GM18951 (cell line): ENCODE measurements around the gene SYTL5.

Experiments
- POLR2A ChIP-seq: IDR thresholded peaks from 4 replicates; pipeline ENCODE4 v1.6.1; 2011; ENCODE audit warnings: mild to moderate bottlenecking; ENCODE audit not compliant: insufficient read length, insufficient read depth; ENCODE audit errors: extremely low read depth
- in situ Hi-C: fragments of 300-500 bp; cut with MboI; formaldehyde crosslinking; loops from one replicate; pipeline ENCODE4 v1.12.0; 2022; ENCODE audit warnings: low sequenced_read_pairs, mixed read lengths, inconsistent platforms; ENCODE audit not compliant: unreplicated experiment

SYTL5 gene

DNA sequence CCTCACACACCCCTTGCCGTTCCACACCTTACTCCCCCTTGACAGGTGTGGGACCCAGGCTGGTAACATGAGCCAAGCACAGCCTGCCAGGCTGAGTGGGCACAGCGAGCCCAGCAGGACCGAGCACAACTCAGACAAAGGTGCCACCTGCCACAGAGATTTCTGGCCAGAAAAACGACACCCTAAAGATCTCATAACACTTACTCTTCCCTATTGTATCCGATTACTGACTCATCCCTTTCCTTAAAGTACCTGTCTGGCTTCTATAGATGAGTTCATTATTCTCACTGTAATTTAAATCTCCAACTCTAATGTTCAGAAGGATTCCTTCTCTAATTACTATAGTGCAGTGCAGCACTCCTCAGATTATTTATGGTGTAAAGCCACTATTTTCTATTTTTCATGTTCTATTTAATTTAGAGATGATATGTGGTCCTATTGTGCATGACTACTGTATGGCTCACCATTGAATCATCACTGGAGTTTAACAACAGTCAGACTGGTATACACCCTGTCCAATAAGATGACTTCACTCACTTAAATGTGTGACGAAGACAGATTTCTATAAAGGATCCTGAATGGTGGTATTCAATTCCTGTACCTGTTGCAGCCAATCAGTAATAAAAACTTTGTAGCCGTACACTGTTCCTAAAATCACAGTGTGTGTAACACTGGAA lies 7.6 kb upstream of the SYTL5 start:
- in situ Hi-C loops: no loop called here
- no peak for TF ChIP-seq POLR2A

DNA sequence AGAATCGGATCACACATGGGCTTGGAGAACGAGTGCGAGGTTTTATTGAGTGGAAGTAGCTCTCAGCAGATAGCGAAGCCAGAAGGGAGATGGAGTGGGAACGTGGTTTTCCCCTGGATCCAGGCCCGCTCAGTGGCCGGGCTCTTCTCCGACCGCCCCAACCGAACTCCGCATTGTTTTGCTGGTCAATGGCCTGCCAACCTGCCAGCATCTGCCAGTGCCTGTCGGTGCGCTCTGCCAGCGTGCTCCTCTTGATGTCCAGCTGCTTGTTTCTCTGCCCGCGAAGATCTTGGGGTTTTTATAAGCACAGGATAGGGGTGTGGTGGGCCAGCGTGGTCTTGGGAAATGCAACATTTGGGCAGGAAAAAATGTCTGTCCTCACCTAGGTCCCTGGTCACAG lies 5.6 kb upstream of the SYTL5 start:
- no peak for TF ChIP-seq POLR2A
- in situ Hi-C loops: no loop called here

GRCh38 chrX:38004046-38004445 lies 2.3 kb upstream of the SYTL5 start:
- no peak for TF ChIP-seq POLR2A
- in situ Hi-C loops: no loop called here

DNA sequence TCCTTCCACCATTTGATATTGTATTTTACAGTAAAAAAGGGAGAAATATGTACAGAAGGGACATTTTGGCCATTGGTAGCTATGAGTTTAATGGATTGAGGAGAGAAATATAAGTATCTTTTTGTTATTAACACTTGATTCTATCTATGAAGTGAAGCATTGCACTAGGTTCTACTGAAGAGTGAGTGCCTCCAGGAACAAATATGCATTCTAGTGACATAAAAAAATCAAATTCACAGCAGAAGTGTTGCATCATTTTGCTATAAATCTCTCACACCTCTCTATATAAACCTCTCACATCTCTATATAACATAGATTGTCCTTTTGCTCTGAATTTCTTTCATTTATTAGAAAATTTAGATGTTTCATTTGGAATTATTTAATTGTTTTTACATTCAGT lies 425 bp downstream of the SYTL5 start:
- in situ Hi-C loops: no loop called here
- no peak for TF ChIP-seq POLR2A

DNA sequence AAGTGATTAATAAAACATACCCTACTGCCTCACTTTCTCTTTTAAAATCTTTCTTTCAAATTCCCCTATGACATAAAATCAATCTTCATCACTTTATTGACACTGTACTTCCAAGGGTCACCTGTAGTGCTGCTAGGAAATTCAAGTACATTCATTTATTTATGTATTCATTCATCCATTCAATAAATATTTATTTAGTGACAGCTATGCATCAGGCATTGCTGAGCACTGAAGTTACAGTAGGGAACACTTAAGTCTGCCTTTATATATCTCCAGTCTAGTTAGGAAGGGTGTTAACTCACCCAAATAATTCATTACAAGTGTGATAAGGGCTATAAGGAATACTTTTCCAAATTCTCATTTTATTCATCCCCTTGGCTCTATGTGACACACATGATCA lies 2.3 kb downstream of the SYTL5 start:
- no peak for TF ChIP-seq POLR2A

GRCh38 chrX:38009641-38010040 lies 3.3 kb downstream of the SYTL5 start:
- TF ChIP-seq POLR2A: no peak
- in situ Hi-C loops: no loop called here

More for the DNA sequence above, 2.3 kb downstream of the SYTL5 start:
- in situ Hi-C loops: no loop called here

- in situ Hi-C loops: no loop called here
- TF ChIP-seq POLR2A: no peak
Measured at GRCh38 chrX:38018766-38019425, 12.5 kb downstream of the SYTL5 start.

- in situ Hi-C loops: no loop called here
- no peak for TF ChIP-seq POLR2A
Measured at GRCh38 chrX:38028300-38028699, 21.9 kb downstream of the SYTL5 start.

DNA sequence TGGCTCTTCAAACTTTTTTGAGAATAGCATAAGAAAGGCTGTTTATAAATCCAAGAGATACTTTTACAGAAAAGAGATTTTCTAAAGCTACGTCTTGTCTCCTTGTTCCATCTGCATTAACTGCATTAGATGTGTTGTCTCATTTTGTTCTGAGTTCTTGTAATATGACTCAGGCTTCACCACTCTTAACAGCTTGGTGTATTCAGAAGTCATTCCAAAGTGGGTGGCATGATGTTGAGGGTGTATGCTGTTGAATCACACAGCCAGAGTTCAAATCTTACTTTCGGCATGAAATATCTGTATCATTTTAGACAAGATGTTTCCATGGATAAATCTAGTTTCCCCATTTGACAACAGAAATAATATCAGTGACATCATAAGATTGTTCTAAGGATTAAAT lies 30.1 kb downstream of the SYTL5 start:
- TF ChIP-seq POLR2A: no peak
- in situ Hi-C loops: no loop called here

- in situ Hi-C loops: no loop called here
- no peak for TF ChIP-seq POLR2A
Measured at GRCh38 chrX:38038501-38038900, 32.1 kb downstream of the SYTL5 start.

GRCh38 chrX:38041237-38041636 lies 34.9 kb downstream of the SYTL5 start:
- no peak for TF ChIP-seq POLR2A
- in situ Hi-C loops: no loop called here

DNA sequence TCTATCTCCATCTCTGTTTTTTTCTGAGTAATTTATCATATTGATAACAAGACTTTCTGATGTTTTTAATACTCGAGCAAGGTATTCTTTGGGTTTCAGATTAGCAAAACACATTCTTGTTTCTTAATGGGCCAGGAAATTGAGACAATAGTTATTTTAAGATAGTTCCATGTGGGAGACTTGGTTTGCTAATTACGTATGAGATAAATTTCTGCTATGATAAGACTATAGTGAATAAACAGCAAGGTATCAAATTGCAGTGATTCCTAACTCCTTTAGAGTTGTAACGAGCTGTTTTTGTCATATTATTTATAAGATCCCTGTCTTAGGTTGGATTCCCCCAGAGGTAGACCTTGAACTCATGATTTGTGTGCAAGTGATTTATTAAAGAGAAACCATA lies 38.3 kb downstream of the SYTL5 start:
- no peak for TF ChIP-seq POLR2A
- in situ Hi-C loops: no loop called here

- no peak for TF ChIP-seq POLR2A
Measured at GRCh38 chrX:38045538-38046096, 39.3 kb downstream of the SYTL5 start.

GRCh38 chrX:38048886-38049285 lies 42.5 kb downstream of the SYTL5 start:
- no peak for TF ChIP-seq POLR2A
- in situ Hi-C loops: no loop called here

More at GRCh38 chrX:38045538-38046096, 39.3 kb downstream of the SYTL5 start:
- in situ Hi-C loops: no loop called here
